Dermis blood vessel endothelial cell (primary cell): ENCODE measurements around the gene AK1. TPM values are rescaled to one million over a fixed set of nuclear protein-coding genes. Genes with fewer than 3 reads are reported as not detected.
"Not testable (repeated sequence)": the region's sequence is repeated elsewhere in the genome, so short reads cannot be mapped to it uniquely, and the experiment has no call there.

Experiments used
- DNase-seq: peaks from one replicate; pipeline ENCODE4 v3.0.0; 2010
- total RNA-seq: library from RNA; depleted of rRNA; stranded (reverse); fragments of >200 nt; gene quantifications from 2 replicates; pipeline ENCODE4 v1.2.3, GENCODE V29; 2014

The AK1 gene
- total RNA-seq, 1 donor from 2014 or later = 22.0 TPM

- DNase-seq = peak; percentile 51
These were observed 30.9 kb downstream of the AK1 start for GRCh38 chr9:127846443-127847177.

- DNase-seq = not testable (repeated sequence)
These were observed 31.9 kb downstream of the AK1 start for GRCh38 chr9:127845619-127846018.

GRCh38 chr9:127844821-127845359, 32.6 kb downstream of the AK1 start:
- DNase-seq = peak; percentile 90

- DNase-seq = peak; percentile 6
These were observed 36.2 kb downstream of the AK1 start for GRCh38 chr9:127841087-127841835.

GRCh38 chr9:127838375-127839078, 38.9 kb downstream of the AK1 start:
- DNase-seq = peak; percentile 98

- no peak for DNase-seq
These were observed 40.1 kb downstream of the AK1 start for GRCh38 chr9:127837346-127837745.

- DNase-seq = not testable (repeated sequence)
These were observed 40.9 kb downstream of the AK1 start for GRCh38 chr9:127836561-127836960.

GRCh38 chr9:127835991-127836516, 41.4 kb downstream of the AK1 start:
- DNase-seq = peak; percentile 83

GRCh38 chr9:127833555-127833954, 43.9 kb downstream of the AK1 start:
- DNase-seq = no peak

GRCh38 chr9:127832248-127832647, 45.2 kb downstream of the AK1 start:
- DNase-seq = no peak

- no peak for DNase-seq
These were observed 48.1 kb downstream of the AK1 start for GRCh38 chr9:127829205-127829906.

- DNase-seq = peak; percentile 79
These were observed 49.0 kb downstream of the AK1 start for GRCh38 chr9:127828262-127829031.

GRCh38 chr9:127826253-127826913, 51.1 kb downstream of the AK1 start:
- no peak for DNase-seq

- DNase-seq = no peak
These were observed 52.0 kb downstream of the AK1 start for GRCh38 chr9:127825319-127826051.

- no peak for DNase-seq
These were observed 55.4 kb downstream of the AK1 start for GRCh38 chr9:127822108-127822507.

- DNase-seq = no peak
These were observed 58.9 kb downstream of the AK1 start for GRCh38 chr9:127818574-127818973.

GRCh38 chr9:127817881-127818434, 59.5 kb downstream of the AK1 start:
- DNase-seq = no peak

GRCh38 chr9:127816728-127817127, 60.7 kb downstream of the AK1 start:
- no peak for DNase-seq
